SK-N-MC (cell line): ENCODE measurements around the gene TUBGCP4.

ENCODE experiments used
- EZH2 ChIP-seq: fragments of 200-600 bp; sonication (generic); IDR thresholded peaks from one replicate; pipeline ENCODE4 v1.6.1; 2017; ENCODE audit warnings: antibody characterized with exemption
- POLR2AphosphoS5 ChIP-seq: IDR thresholded peaks from 2 replicates; pipeline ENCODE4 v1.6.1; 2012; ENCODE audit warnings: mild to moderate bottlenecking, low read depth, low read length, borderline replicate concordance

GRCh38 chr15:43404130-43404529 lies 33.2 kb downstream of the TUBGCP4 start:
- TF ChIP-seq POLR2AphosphoS5 (no peak), EZH2 (no peak)
